Measurements from ENCODE around the gene CACNA1D.

The CACNA1D gene

DNA sequence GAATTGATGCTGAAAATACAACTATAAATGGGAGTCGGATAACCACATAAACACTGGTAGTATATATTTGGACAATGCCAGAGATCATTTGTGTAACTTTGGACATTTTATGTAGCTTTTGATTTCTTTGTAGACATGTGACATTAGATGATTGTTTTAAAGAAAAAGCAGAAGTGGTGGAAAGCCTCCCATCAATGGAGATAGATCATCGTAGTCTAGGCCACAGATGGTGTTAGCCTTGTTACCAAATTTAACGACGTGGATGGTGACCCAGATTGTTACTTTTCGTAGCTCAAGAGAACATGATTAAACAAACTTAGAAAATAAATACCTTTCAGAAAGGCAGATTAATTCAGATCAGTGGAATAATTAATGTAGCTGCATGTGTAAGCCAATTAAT is 8.8 kb downstream of the CACNA1D start:
- H3K4me3 Mint-ChIP-seq = no peak overlapping the region
- no peak overlapping the region for H3K27ac Mint-ChIP-seq
- H3K9me3 Mint-ChIP-seq = no peaks in the 10 kb centered on the region
- H3K36me3 Mint-ChIP-seq (ENCODE audit: low read depth) = no peaks in the 10 kb centered on the region
- H3K4me1 Mint-ChIP-seq (ENCODE audit: low read depth) = no peaks in the 10 kb centered on the region
- peaks cover 19% of the 10 kb centered on the region for H3K27me3 Mint-ChIP-seq

DNA sequence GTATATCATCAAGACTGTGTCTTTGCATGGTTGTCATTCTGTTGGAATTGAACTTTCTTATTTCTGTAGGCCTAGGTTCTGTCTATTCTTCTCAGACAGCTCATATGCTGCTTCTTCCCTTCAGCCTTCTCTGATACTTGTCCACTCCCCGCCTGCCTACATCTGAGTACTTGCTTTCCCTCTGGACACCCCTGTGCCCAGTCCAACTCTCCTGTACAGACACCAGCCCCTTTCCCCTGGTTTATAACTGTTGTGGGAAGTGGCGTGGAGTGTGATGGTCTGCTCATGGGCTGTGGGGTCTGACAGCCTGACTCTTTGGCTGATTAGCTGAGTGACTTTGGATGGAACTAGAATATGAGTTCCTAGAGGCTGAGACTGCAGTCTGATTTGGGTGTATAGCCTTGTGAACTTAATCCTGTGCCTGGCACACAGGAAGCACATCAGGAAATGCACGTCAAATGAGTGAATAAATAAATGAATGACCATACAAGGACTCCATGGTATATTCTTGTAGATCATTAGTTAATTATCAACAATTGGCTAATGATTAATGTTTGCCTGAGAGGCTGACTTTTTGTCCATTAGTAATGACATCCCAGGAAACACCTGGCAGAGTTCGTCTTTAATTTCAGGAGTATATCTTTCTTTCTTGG is 11.8 kb downstream of the CACNA1D start:
- no peaks in the 10 kb centered on the region for H3K4me1 Mint-ChIP-seq (ENCODE audit: low read depth)
- no peak overlapping the region for H3K27ac Mint-ChIP-seq
- no peak overlapping the region for H3K4me3 Mint-ChIP-seq
- H3K27me3 Mint-ChIP-seq = peaks cover 28% of the 10 kb centered on the region
- H3K36me3 Mint-ChIP-seq (ENCODE audit: low read depth) = no peaks in the 10 kb centered on the region
- H3K9me3 Mint-ChIP-seq = no peaks in the 10 kb centered on the region

GRCh38 chr3:53506763-53507145 is 12.3 kb downstream of the CACNA1D start:
- no peak overlapping the region for H3K27ac Mint-ChIP-seq
- peaks cover 30% of the 10 kb centered on the region for H3K27me3 Mint-ChIP-seq
- H3K4me3 Mint-ChIP-seq = no peak overlapping the region
- no peaks in the 10 kb centered on the region for H3K4me1 Mint-ChIP-seq (ENCODE audit: low read depth)
- no peaks in the 10 kb centered on the region for H3K36me3 Mint-ChIP-seq (ENCODE audit: low read depth)
- H3K9me3 Mint-ChIP-seq = no peaks in the 10 kb centered on the region

- Mint-ChIP-seq H3K4me3 (no peak overlapping the region), H3K4me1 (ENCODE audit: low read depth) (no peaks in the 10 kb centered on the region), H3K27ac (no peak overlapping the region), H3K27me3 (peaks cover 34% of the 10 kb centered on the region), H3K9me3 (no peaks in the 10 kb centered on the region), H3K36me3 (ENCODE audit: low read depth) (no peaks in the 10 kb centered on the region)
Measured at GRCh38 chr3:53509494-53509893, 15.1 kb downstream of the CACNA1D start.

DNA sequence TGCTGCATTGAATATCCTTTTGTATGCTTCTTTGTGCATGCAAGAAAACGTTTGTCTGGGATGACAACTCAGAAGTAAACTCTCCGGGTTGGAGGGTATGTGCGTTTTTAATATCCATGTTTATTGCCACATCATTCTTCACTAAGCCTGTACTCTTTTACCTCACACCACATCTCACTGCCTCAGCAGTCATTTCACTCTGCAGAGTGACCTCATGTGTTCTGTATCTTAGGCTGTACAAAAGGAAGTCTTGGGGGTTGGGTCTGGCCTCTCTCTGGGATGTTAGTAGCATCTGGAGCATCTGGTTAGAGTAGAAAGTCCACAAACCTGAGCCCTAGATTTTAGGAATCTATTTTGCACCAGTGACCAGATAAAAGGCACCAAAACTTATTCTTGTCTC is 16.1 kb downstream of the CACNA1D start:
- Mint-ChIP-seq H3K36me3 (ENCODE audit: low read depth) (no peaks in the 10 kb centered on the region), H3K27ac (no peak overlapping the region), H3K9me3 (no peaks in the 10 kb centered on the region), H3K4me3 (no peak overlapping the region), H3K27me3 (peaks cover 34% of the 10 kb centered on the region), H3K4me1 (ENCODE audit: low read depth) (no peaks in the 10 kb centered on the region)

DNA sequence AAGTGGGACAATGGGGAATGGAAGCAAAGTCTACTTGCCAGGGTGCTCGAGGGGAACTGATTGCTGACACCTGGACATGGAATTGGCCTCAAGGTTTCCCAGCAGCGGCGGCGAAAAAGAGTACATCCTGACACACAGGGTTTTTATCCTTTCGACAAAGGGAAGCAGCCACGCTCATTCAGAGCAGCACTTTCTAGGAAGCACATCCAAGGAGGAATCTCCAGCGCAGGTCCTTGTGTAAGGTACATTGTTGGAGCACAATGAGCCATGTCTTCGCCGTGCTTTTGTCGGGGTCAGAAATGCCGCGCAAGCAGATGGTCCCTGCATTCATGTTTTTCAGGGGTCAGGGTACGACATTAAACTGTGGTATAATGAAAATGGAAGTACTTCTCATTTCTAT is 16.8 kb downstream of the CACNA1D start:
- H3K4me1 Mint-ChIP-seq (ENCODE audit: low read depth) = no peaks in the 10 kb centered on the region
- no peak overlapping the region for H3K4me3 Mint-ChIP-seq
- no peaks in the 10 kb centered on the region for H3K9me3 Mint-ChIP-seq
- peaks cover 34% of the 10 kb centered on the region for H3K27me3 Mint-ChIP-seq
- H3K27ac Mint-ChIP-seq = no peak overlapping the region
- H3K36me3 Mint-ChIP-seq (ENCODE audit: low read depth) = no peaks in the 10 kb centered on the region

DNA sequence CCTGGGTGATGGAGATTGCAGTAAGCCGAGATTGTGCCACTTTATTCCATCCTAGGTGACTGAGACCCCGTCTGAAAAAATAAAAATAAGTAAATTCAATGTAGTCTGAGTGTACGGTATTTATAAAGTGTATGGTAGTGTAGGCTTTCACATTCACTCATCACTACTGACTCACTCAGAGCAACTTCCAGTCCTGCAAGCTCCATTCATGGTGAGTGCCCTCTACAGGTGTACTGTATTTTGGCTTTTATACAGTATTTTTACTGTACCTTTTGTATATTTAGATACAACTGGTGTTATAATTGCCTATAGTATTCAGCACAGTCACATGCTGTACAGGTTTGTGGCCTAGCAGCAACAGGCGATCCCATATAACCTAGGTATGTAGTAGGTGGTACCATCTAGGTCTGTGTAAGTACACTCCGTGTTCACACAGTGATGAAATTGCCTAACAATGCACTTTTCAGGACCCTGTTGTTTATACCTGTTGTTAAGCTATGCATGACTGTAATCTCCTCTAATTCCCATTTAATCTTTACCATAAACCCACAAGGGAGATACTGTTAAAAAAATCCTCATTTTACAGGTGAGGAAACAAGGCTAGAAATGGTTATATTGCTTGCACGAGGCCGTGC is 19.3 kb downstream of the CACNA1D start:
- Mint-ChIP-seq H3K4me1 (ENCODE audit: low read depth) (no peaks in the 10 kb centered on the region), H3K9me3 (no peaks in the 10 kb centered on the region), H3K4me3 (no peak overlapping the region), H3K27ac (no peak overlapping the region), H3K36me3 (ENCODE audit: low read depth) (no peaks in the 10 kb centered on the region), H3K27me3 (peaks cover 29% of the 10 kb centered on the region)

- no peak overlapping the region for H3K4me3 Mint-ChIP-seq
- H3K27ac Mint-ChIP-seq = no peak overlapping the region
- H3K27me3 Mint-ChIP-seq = peaks cover 8% of the 10 kb centered on the region
- H3K36me3 Mint-ChIP-seq (ENCODE audit: low read depth) = no peaks in the 10 kb centered on the region
- no peaks in the 10 kb centered on the region for H3K9me3 Mint-ChIP-seq
- no peaks in the 10 kb centered on the region for H3K4me1 Mint-ChIP-seq (ENCODE audit: low read depth)
Measured at GRCh38 chr3:53516339-53516738, 21.9 kb downstream of the CACNA1D start.

DNA sequence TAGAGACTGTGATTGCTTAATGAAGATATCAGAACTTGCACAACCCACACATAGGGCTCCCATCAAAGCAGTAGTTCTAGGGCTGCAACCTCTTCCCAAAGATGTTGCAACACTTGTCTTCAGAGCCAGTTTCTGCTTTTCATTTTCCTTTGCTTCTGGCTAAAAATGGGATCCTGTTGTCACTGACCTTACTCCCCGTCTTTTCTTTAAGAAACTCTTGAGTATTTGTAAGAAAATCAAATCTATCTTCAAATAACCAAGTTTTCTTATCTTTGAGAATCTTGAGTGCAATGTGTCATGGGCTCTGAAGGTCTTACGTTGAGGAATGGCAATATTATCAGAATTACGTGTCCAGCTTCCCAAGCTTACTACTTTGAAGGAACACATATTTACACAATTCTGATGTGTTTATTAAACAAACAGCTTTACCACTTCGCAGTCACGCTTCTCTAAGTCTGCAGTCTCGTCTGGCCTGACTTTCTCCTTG is 24.1 kb downstream of the CACNA1D start:
- Mint-ChIP-seq H3K9me3 (no peaks in the 10 kb centered on the region), H3K27me3 (peaks cover 6% of the 10 kb centered on the region), H3K27ac (no peak overlapping the region), H3K4me1 (ENCODE audit: low read depth) (no peaks in the 10 kb centered on the region), H3K4me3 (no peak overlapping the region), H3K36me3 (ENCODE audit: low read depth) (no peaks in the 10 kb centered on the region)

DNA sequence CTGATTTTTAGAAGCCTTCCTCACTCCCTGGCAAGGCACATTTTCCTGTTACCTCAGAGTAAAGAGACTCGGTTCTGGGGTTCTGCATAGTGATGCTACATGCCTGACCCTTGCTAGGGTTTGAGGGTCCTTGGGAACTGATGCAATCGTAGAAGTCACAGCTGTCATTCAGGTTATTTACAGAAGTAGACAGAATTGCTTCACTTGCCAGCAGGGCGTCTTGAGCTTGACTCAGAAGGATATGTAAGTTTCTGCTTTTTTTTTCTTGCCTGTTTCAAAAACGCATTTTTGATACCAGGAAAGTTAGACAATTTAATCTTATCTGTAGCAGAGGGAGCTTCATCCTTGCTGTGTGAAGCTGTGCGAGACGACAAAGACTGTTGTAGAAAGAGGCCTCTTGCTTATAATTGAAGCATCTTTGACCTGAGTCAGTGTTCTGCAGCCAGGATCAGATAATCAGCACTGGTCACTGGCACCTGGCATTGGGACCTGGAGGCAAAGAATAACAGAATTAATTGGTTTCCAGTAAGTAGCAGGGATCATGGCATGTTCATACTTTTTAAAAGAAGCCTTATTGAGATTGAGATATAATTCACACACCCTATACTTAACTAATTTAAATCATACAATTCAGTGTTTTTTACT is 24.8 kb downstream of the CACNA1D start:
- Mint-ChIP-seq H3K4me1 (ENCODE audit: low read depth) (no peaks in the 10 kb centered on the region), H3K9me3 (no peaks in the 10 kb centered on the region), H3K27me3 (peaks cover 12% of the 10 kb centered on the region), H3K36me3 (ENCODE audit: low read depth) (no peaks in the 10 kb centered on the region), H3K4me3 (no peak overlapping the region), H3K27ac (no peak overlapping the region)

GRCh38 chr3:53523346-53523745 is 28.9 kb downstream of the CACNA1D start:
- Mint-ChIP-seq H3K4me3 (no peak overlapping the region), H3K27me3 (peaks cover 12% of the 10 kb centered on the region), H3K36me3 (ENCODE audit: low read depth) (no peaks in the 10 kb centered on the region), H3K4me1 (ENCODE audit: low read depth) (no peaks in the 10 kb centered on the region), H3K27ac (no peak overlapping the region), H3K9me3 (no peaks in the 10 kb centered on the region)

DNA sequence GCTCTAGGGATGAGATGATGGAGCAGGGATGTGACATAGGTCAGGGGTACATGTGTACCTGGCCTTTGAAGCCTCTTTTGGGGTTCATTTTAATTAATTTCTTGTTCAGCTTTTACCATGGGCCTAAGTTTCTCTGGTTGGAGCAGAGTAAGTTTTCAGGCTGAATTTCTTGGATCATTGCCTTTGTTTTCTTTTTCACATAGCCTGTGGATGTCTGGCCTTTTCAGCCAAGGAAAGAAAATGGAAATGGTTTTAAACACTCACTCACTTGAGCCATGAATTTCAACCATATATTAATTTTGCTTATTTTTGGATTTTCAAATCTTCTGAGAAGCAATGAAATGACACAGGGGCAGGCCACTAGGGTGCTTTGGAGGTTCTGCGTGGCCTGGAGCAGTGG is 30.2 kb downstream of the CACNA1D start:
- no peaks in the 10 kb centered on the region for H3K36me3 Mint-ChIP-seq (ENCODE audit: low read depth)
- H3K4me1 Mint-ChIP-seq (ENCODE audit: low read depth) = no peaks in the 10 kb centered on the region
- no peaks in the 10 kb centered on the region for H3K9me3 Mint-ChIP-seq
- peaks cover 12% of the 10 kb centered on the region for H3K27me3 Mint-ChIP-seq
- no peak overlapping the region for H3K27ac Mint-ChIP-seq
- no peak overlapping the region for H3K4me3 Mint-ChIP-seq

- Mint-ChIP-seq H3K4me3 (no peak overlapping the region), H3K36me3 (ENCODE audit: low read depth) (no peaks in the 10 kb centered on the region), H3K9me3 (no peaks in the 10 kb centered on the region), H3K4me1 (ENCODE audit: low read depth) (no peaks in the 10 kb centered on the region), H3K27ac (no peak overlapping the region), H3K27me3 (peaks cover 15% of the 10 kb centered on the region)
Measured at GRCh38 chr3:53525765-53526703, 31.6 kb downstream of the CACNA1D start.

DNA sequence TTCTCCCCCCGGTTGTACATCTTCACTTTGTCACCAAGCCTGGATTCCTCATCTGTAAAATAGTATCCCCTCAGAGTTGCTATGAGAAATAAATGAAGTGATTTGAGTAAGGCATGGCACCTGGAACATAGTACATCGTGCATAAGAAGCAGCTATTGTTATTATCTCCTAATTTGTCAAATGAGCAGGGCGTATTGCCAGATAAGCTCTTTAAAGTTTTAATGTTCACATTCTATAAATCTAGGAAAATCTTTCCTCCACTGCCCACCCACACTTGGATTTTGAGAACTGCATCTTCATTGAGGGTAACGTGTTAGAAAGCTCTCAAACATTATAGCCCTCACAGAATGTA is 32.3 kb downstream of the CACNA1D start:
- Mint-ChIP-seq H3K27ac (no peak overlapping the region), H3K9me3 (no peaks in the 10 kb centered on the region), H3K36me3 (ENCODE audit: low read depth) (no peaks in the 10 kb centered on the region), H3K4me1 (ENCODE audit: low read depth) (no peaks in the 10 kb centered on the region), H3K27me3 (peaks cover 15% of the 10 kb centered on the region), H3K4me3 (no peak overlapping the region)

DNA sequence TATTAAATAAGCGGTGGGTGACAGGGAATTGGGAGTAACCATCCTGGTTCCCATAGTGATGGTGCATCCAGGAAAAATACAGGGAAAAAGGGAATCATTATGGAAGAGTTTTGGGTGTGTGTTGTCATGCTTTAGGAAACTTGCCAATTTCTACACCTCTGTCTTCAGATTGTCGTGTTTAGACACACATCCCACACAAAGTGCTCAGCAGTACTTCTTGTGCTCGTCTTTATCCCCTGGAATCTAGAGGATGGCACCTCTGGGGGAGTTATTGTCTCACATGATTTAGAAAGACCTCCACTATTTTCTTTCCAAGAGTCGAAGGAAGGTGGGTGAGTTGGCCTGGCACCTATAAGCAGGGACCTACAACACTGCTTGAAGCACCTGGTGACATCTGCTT is 35.8 kb downstream of the CACNA1D start:
- H3K4me1 Mint-ChIP-seq (ENCODE audit: low read depth) = no peaks in the 10 kb centered on the region
- no peaks in the 10 kb centered on the region for H3K36me3 Mint-ChIP-seq (ENCODE audit: low read depth)
- no peak overlapping the region for H3K4me3 Mint-ChIP-seq
- peaks cover 3% of the 10 kb centered on the region for H3K27me3 Mint-ChIP-seq
- no peak overlapping the region for H3K27ac Mint-ChIP-seq
- H3K9me3 Mint-ChIP-seq = no peaks in the 10 kb centered on the region

All from stimulated activated naive CD8-positive, alpha-beta T cell treated with anti-CD3 and anti-CD28 coated beads, Interleukin-15, Interleukin-2, amounts not matched to agents 100 ng/mL and 50 ng/mL, for 24 hours (primary cell).